ENCODE results near the gene MYLK4. TPM values are rescaled to one million over a fixed set of nuclear protein-coding genes. Genes with fewer than 3 reads are reported as not detected.

Gene MYLK4
- total RNA-seq, 1 donor from 2014 or later, result 0.97 TPM

DNA sequence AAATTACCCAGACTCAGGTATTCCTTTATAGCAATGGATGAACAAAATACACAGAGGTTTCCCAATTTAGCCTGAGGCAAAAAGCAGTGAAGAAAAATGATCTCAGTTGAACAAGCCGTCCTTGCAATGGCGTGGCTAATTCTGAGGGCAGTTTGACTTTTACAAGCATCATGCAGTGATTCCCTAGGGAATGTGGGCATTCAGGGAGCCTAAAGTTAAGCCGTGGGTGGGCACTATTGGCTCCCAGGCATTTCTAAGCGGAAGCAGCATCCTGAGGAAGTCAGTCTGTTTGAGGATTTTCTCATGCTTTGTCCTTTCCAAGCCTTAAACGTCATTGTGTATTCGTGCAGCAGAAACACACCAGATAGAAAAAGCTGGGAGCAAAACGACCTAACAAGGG is 133.9 kb downstream of the MYLK4 start:
- no peaks in the 10 kb centered on the region for H3K9me3 Mint-ChIP-seq (ENCODE audit: unreplicated experiment)
- H3K27ac Mint-ChIP-seq (ENCODE audit: unreplicated experiment), result peak overlapping the region; percentile 88

DNA sequence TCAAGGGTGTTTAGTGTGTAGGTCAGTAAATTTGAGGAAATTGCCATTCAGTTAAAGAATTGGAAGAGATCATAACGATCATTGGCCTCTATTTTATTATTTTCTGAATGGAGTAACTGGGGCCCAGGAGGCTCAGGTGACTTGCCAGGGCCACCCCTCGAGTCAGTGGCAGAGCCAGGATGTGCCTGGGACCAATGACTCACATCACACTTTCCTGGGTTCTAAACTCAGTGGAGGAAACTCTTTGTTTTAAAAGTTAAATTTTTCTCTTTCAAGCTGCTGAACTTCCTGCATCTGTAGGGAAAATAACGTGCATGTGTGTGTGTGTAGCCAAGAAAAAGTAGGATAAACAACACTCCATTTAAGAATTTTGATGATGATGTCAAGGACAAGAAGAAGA is 135.5 kb downstream of the MYLK4 start:
- no peak for DNase-seq (ENCODE audit: low spot score)
- Mint-ChIP-seq H3K4me1 (ENCODE audit: unreplicated experiment) (peaks cover 43% of the 10 kb centered on the region), H3K27me3 (ENCODE audit: unreplicated experiment) (peaks cover 5% of the 10 kb centered on the region), H3K27ac (ENCODE audit: unreplicated experiment) (peak overlapping the region; percentile 57), H3K4me3 (ENCODE audit: unreplicated experiment) (no peak overlapping the region), H3K36me3 (ENCODE audit: low read depth, unreplicated experiment) (peaks cover 11% of the 10 kb centered on the region), H3K9me3 (ENCODE audit: unreplicated experiment) (no peaks in the 10 kb centered on the region)
- TF ChIP-seq, protein P1, sequence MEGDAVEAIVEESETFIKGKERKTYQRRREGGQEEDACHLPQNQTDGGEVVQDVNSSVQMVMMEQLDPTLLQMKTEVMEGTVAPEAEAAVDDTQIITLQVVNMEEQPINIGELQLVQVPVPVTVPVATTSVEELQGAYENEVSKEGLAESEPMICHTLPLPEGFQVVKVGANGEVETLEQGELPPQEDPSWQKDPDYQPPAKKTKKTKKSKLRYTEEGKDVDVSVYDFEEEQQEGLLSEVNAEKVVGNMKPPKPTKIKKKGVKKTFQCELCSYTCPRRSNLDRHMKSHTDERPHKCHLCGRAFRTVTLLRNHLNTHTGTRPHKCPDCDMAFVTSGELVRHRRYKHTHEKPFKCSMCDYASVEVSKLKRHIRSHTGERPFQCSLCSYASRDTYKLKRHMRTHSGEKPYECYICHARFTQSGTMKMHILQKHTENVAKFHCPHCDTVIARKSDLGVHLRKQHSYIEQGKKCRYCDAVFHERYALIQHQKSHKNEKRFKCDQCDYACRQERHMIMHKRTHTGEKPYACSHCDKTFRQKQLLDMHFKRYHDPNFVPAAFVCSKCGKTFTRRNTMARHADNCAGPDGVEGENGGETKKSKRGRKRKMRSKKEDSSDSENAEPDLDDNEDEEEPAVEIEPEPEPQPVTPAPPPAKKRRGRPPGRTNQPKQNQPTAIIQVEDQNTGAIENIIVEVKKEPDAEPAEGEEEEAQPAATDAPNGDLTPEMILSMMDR (IDR thresholded peaks at IDR 0.05; ENCODE audit: unreplicated experiment), result no peak

More for the DNA sequence above, 133.9 kb downstream of the MYLK4 start:
- peaks cover 8% of the 10 kb centered on the region for H3K36me3 Mint-ChIP-seq (ENCODE audit: low read depth, unreplicated experiment)
- DNase-seq (ENCODE audit: low spot score), result no peak
- H3K27me3 Mint-ChIP-seq (ENCODE audit: unreplicated experiment), result peaks cover 5% of the 10 kb centered on the region
- peaks cover 51% of the 10 kb centered on the region for H3K4me1 Mint-ChIP-seq (ENCODE audit: unreplicated experiment)
- TF ChIP-seq, protein P1 (IDR thresholded peaks at IDR 0.05; ENCODE audit: unreplicated experiment), result no peak
- peak overlapping the region; percentile 64 for H3K4me3 Mint-ChIP-seq (ENCODE audit: unreplicated experiment)

DNA sequence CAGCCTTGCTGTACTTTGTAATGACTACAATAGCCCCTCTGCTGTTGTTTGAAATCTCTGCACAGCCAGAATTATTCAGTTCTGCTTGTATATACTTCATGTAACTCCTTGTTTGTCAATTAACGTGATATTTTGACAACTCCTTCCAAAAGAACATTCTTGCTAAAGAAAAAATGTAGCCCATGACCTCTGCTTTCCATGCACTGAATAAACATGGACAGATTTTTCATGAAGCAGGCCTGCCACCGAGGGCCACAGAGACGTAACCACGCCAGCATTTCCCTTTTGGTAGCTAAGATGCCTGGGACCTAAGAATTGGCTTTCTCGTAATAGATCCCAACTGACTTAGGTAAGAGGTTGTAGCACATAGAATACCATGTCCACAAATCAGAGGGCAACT is 135.9 kb downstream of the MYLK4 start:
- Mint-ChIP-seq H3K4me3 (ENCODE audit: unreplicated experiment) (no peak overlapping the region), H3K4me1 (ENCODE audit: unreplicated experiment) (peaks cover 40% of the 10 kb centered on the region), H3K36me3 (ENCODE audit: low read depth, unreplicated experiment) (peaks cover 11% of the 10 kb centered on the region), H3K27me3 (ENCODE audit: unreplicated experiment) (peaks cover 5% of the 10 kb centered on the region), H3K27ac (ENCODE audit: unreplicated experiment) (peak overlapping the region; percentile 57), H3K9me3 (ENCODE audit: unreplicated experiment) (no peaks in the 10 kb centered on the region)
- TF ChIP-seq, protein P1 (IDR thresholded peaks at IDR 0.05; ENCODE audit: unreplicated experiment), result no peak
- DNase-seq (ENCODE audit: low spot score), result no peak

DNA sequence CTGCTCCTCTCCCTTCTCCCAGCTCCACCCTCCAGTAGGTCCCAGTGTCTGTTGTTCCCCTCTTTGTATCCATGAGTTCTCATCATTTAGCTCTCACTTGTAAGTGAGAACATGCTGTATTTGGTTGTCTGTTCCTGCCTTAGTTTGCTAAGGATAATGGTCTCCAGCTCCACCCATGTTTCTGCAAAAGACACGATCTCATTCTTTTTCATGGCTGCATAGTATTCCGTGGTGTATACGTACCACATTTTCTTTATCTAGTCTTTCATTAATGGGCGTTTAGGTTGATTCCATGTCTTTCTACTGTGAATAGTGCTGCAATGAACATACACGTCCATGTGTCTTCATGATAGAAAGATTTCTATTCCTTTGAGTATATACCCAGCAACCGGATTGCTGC is 136.6 kb downstream of the MYLK4 start:
- DNase-seq (ENCODE audit: low spot score), result no peak
- peaks cover 5% of the 10 kb centered on the region for H3K27me3 Mint-ChIP-seq (ENCODE audit: unreplicated experiment)
- H3K9me3 Mint-ChIP-seq (ENCODE audit: unreplicated experiment), result no peaks in the 10 kb centered on the region
- H3K4me1 Mint-ChIP-seq (ENCODE audit: unreplicated experiment), result peaks cover 34% of the 10 kb centered on the region
- no peak overlapping the region for H3K27ac Mint-ChIP-seq (ENCODE audit: unreplicated experiment)
- peaks cover 8% of the 10 kb centered on the region for H3K36me3 Mint-ChIP-seq (ENCODE audit: low read depth, unreplicated experiment)
- H3K4me3 Mint-ChIP-seq (ENCODE audit: unreplicated experiment), result no peak overlapping the region
- TF ChIP-seq, protein P1 (IDR thresholded peaks at IDR 0.05; ENCODE audit: unreplicated experiment), result no peak

Other genes with a start within 250 kb of the MYLK4 start
- gene WRNIP1, start 14.5 kb upstream of the MYLK4 start, total RNA-seq (ENCODE audit: unreplicated experiment), result 48.6 TPM
- gene SERPINB1, start 90.9 kb upstream of the MYLK4 start, total RNA-seq (ENCODE audit: unreplicated experiment), result 16.6 TPM
- gene SERPINB9, start 152.4 kb upstream of the MYLK4 start, total RNA-seq (ENCODE audit: unreplicated experiment), result 23.0 TPM
- gene SERPINB6, start 220.6 kb upstream of the MYLK4 start, total RNA-seq (ENCODE audit: unreplicated experiment), result 186 TPM
- 58.8 TPM for gene NQO2, start 249.0 kb upstream of the MYLK4 start, total RNA-seq (ENCODE audit: unreplicated experiment)